ENCODE measurements around the gene C7orf25. TPM values are rescaled to one million over a fixed set of nuclear protein-coding genes. Genes with fewer than 3 reads are reported as not detected.

Gene C7orf25
- total RNA-seq, 1 donor from 2014 or later: 0.75 TPM

GRCh38 chr7:42928754-42929153, 16.9 kb upstream of the C7orf25 start:
- Histone ChIP-seq H3K9me3 (no peaks in the 10 kb centered on the region), H3K4me1 (peaks cover 4 to 25% of the 10 kb centered on the region in 2 donors), H3K4me3 (no peak overlapping the region), H3K27ac (no peak overlapping the region), H3K27me3 (no peaks in the 10 kb centered on the region), H3K36me3 (peaks cover 27 to 34% of the 10 kb centered on the region in 2 donors)
- DNase-seq (ENCODE audit: low spot score in 2 of 2): no peak
- no peak for TF ChIP-seq CTCF (IDR thresholded peaks at IDR 0.05)
- intact Hi-C loops (cut with DNase I): no loop called here

- Histone ChIP-seq H3K4me3 (no peak overlapping the region), H3K4me1 (peaks cover 0 to 19% of the 10 kb centered on the region in 2 donors), H3K36me3 (peaks cover 52 to 53% of the 10 kb centered on the region in 2 donors), H3K9me3 (no peaks in the 10 kb centered on the region), H3K27me3 (no peaks in the 10 kb centered on the region), H3K27ac (no peak overlapping the region)
- TF ChIP-seq CTCF (IDR thresholded peaks at IDR 0.05): no peak
- DNase-seq (ENCODE audit: low spot score in 2 of 2): no peak
- intact Hi-C loops (cut with DNase I): no loop called here
Observed at GRCh38 chr7:42926204-42926603, 14.3 kb upstream of the C7orf25 start.

- H3K9me3 ChIP-seq: no peaks in the 10 kb centered on the region
- peaks cover 57 to 59% of the 10 kb centered on the region in 2 donors for H3K36me3 ChIP-seq
- DNase-seq (ENCODE audit: low spot score in 2 of 2): no peak
- H3K27ac ChIP-seq: no peak overlapping the region
- H3K27me3 ChIP-seq: no peaks in the 10 kb centered on the region
- intact Hi-C loops (cut with DNase I): no loop called here
- no peak overlapping the region for H3K4me3 ChIP-seq
- TF ChIP-seq CTCF (IDR thresholded peaks at IDR 0.05): no peak
- H3K4me1 ChIP-seq: peaks cover 0 to 15% of the 10 kb centered on the region in 2 donors
Observed at GRCh38 chr7:42925630-42926029, 13.8 kb upstream of the C7orf25 start.

GRCh38 chr7:42924223-42924838, 12.5 kb upstream of the C7orf25 start:
- Histone ChIP-seq H3K9me3 (no peaks in the 10 kb centered on the region), H3K36me3 (peaks cover 62 to 70% of the 10 kb centered on the region in 2 donors), H3K4me3 (no peak overlapping the region), H3K4me1 (peaks cover 0 to 3% of the 10 kb centered on the region in 2 donors), H3K27ac (no peak overlapping the region), H3K27me3 (no peaks in the 10 kb centered on the region)
- DNase-seq (ENCODE audit: low spot score in 2 of 2): no peak
- no peak for TF ChIP-seq CTCF (IDR thresholded peaks at IDR 0.05)
- intact Hi-C loops (cut with DNase I): no loop called here

GRCh38 chr7:42922017-42922753, 10.3 kb upstream of the C7orf25 start:
- intact Hi-C loops (cut with DNase I): no loop called here
- Histone ChIP-seq H3K27ac (no peak overlapping the region), H3K27me3 (no peaks in the 10 kb centered on the region), H3K4me1 (no peaks in the 10 kb centered on the region), H3K4me3 (no peak overlapping the region), H3K36me3 (peaks cover 73 to 86% of the 10 kb centered on the region in 2 donors), H3K9me3 (no peaks in the 10 kb centered on the region)
- DNase-seq (ENCODE audit: low spot score in 2 of 2): no peak
- TF ChIP-seq CTCF (IDR thresholded peaks at IDR 0.05): no peak

Data from ascending aorta (tissue), 2 donors.